ENCODE data around the gene RNF169. TPM values are rescaled to one million over a fixed set of nuclear protein-coding genes. Genes with fewer than 3 reads are reported as not detected.

Gene RNF169
- total and polyA plus RNA-seq, 9 of the 15 experiments (the other 6 are each of a cell fraction or from before 2014, with no cell fraction given), result 0.68 to 18.1 (median 10.1) TPM

GRCh38 chr11:74749127-74749964 is 697 bp downstream of the RNF169 start (continued):
- TF ChIP-seq RBBP5 (IDR thresholded peaks at IDR 0.05; ENCODE audit: borderline replicate concordance, insufficient read depth, low read length, poor library complexity, severe bottlenecking) (peak; percentile 86), CHD2 (IDR thresholded peaks at IDR 0.05; ENCODE audit: low read depth, low read length) (peak; percentile 67; the same call in 1 of the 2 replicates), E2F5 (CRISPR knock-in tag; IDR thresholded peaks at IDR 0.05) (no peak), PTTG1 (tag; IDR thresholded peaks at IDR 0.05; ENCODE audit: low read depth) (no peak), IRF1 (CRISPR knock-in tag; IDR thresholded peaks at IDR 0.05; ENCODE audit: borderline replicate concordance) (no peak), KAT2B (IDR thresholded peaks at IDR 0.05; ENCODE audit: low read depth, low read length) (no peak), ZNF76 (CRISPR knock-in tag; IDR thresholded peaks at IDR 0.05; ENCODE audit: borderline replicate concordance) (no peak), NBN (IDR thresholded peaks at IDR 0.05; ENCODE audit: low read depth) (0 out of 2 replicates have a peak, but pooled peaks have one; percentile 55), NUFIP1 (IDR thresholded peaks at IDR 0.05; ENCODE audit: partially characterized antibody) (no peak), HMGN3 (IDR thresholded peaks at IDR 0.05; ENCODE audit: borderline replicate concordance, extremely low read depth, insufficient read length, low read depth, low read length) (peak; percentile 77), AFF4 (CRISPR knock-in tag; IDR thresholded peaks at IDR 0.05) (0 out of 2 replicates have a peak, but pooled peaks have one; percentile 54), HCFC1 (IDR thresholded peaks at IDR 0.05; ENCODE audit: low read depth, low read length) (no peak), DNMT1 (IDR thresholded peaks at IDR 0.05) (no peak), NR2C2 (CRISPR knock-in tag; IDR thresholded peaks at IDR 0.05) (0 out of 2 replicates have a peak, but pooled peaks have one; percentile 16), NR2C2 (tag; IDR thresholded peaks at IDR 0.05) (no peak), SAFB (IDR thresholded peaks at IDR 0.05; ENCODE audit: borderline replicate concordance, low read depth, low read length) (no peak), ZNF57 (CRISPR knock-in tag; IDR thresholded peaks at IDR 0.05) (no peak), ATF7 (IDR thresholded peaks at IDR 0.05) (no peak; the same call in 1 of the 2 replicates), RBM15 (IDR thresholded peaks at IDR 0.05; ENCODE audit: insufficient read depth, low read length) (no peak)

Measured in K562 (cell line).